Astrocyte (in vitro differentiated cells and primary cell): Measurements from ENCODE around the gene ANKMY2. TPM values are rescaled to one million over a fixed set of nuclear protein-coding genes. Genes with fewer than 3 reads are reported as not detected.

Experiments used
- DNase-seq: peaks from one replicate; pipeline ENCODE4 v3.0.0-alpha.2; 2010; ENCODE audit warnings: low read depth
- FAIRE-seq: peaks from 2 replicates; lab custom pipeline; 2011; peaks lifted over from hg19 to GRCh38; lab: Jason Lieb, UNC
- H2AFZ ChIP-seq: 2 replicates; pipeline ENCODE4 v1.6.0; 2012; ENCODE audit warnings: low read depth, low read length, inconsistent platforms
- H3K27ac ChIP-seq: 2 replicates; pipeline ENCODE4 v1.5.1; 2011; ENCODE audit warnings: low read depth, low read length, inconsistent platforms
- H3K27me3 ChIP-seq: 2 replicates; pipeline ENCODE4 v1.6.0; 2011; ENCODE audit warnings: low read length, inconsistent platforms; ENCODE audit not compliant: insufficient read depth
- H3K36me3 ChIP-seq: 2 replicates; pipeline ENCODE4 v1.5.1; 2011; ENCODE audit warnings: low read length, inconsistent platforms; ENCODE audit not compliant: insufficient read depth
- H3K4me1 ChIP-seq: 2 replicates; pipeline ENCODE4 v1.5.1; 2011; ENCODE audit warnings: low read length, inconsistent platforms; ENCODE audit not compliant: insufficient read depth
- H3K4me2 ChIP-seq: 2 replicates; pipeline ENCODE4 v1.6.0; 2012; ENCODE audit warnings: low read length, inconsistent platforms
- H3K4me3 ChIP-seq: 2 replicates; pipeline ENCODE4 v1.5.1; 2011; ENCODE audit warnings: low read depth, mild to moderate bottlenecking, low read length, inconsistent platforms; ENCODE audit not compliant: insufficient read depth
- H3K79me2 ChIP-seq: 2 replicates; pipeline ENCODE4 v1.6.0; 2012; ENCODE audit warnings: mild to moderate bottlenecking, low read length, inconsistent platforms; ENCODE audit not compliant: insufficient read depth
- H3K9ac ChIP-seq: 2 replicates; pipeline ENCODE4 v1.6.0; 2012; ENCODE audit warnings: mild to moderate bottlenecking, low read length, inconsistent platforms
- H3K9me3 ChIP-seq: 2 replicates; pipeline ENCODE4 v1.5.1; 2012; ENCODE audit warnings: low read depth, mild to moderate bottlenecking, low read length, inconsistent platforms; ENCODE audit not compliant: insufficient read depth
- H4K20me1 ChIP-seq: 2 replicates; pipeline ENCODE4 v1.6.0; 2012; ENCODE audit warnings: low read length, inconsistent platforms; ENCODE audit not compliant: insufficient read depth
- H3K27ac Mint-ChIP-seq: one replicate; pipeline ENCODE4 v1.8.0; 2021; ENCODE audit warnings: mild to moderate bottlenecking, mixed read lengths; ENCODE audit not compliant: unreplicated experiment
- H3K27me3 Mint-ChIP-seq: one replicate; pipeline ENCODE4 v1.8.0; 2021; ENCODE audit warnings: low read depth, mixed read lengths; ENCODE audit not compliant: unreplicated experiment
- H3K36me3 Mint-ChIP-seq: one replicate; pipeline ENCODE4 v1.8.0; 2021; ENCODE audit warnings: low read depth, mixed read lengths; ENCODE audit not compliant: unreplicated experiment
- H3K4me1 Mint-ChIP-seq: one replicate; pipeline ENCODE4 v1.8.0; 2021; ENCODE audit warnings: low read depth, mixed read lengths; ENCODE audit not compliant: unreplicated experiment
- H3K4me3 Mint-ChIP-seq: one replicate; pipeline ENCODE4 v1.8.0; 2021; ENCODE audit warnings: mild to moderate bottlenecking, moderate library complexity, mixed read lengths; ENCODE audit not compliant: unreplicated experiment
- H3K9me3 Mint-ChIP-seq: one replicate; pipeline ENCODE4 v1.8.0; 2021; ENCODE audit warnings: mild to moderate bottlenecking, mixed read lengths; ENCODE audit not compliant: unreplicated experiment
- EZH2 ChIP-seq: IDR thresholded peaks from 2 replicates; pipeline ENCODE4 v1.6.1; 2012; ENCODE audit warnings: mild to moderate bottlenecking, low read length, inconsistent platforms; ENCODE audit not compliant: insufficient read depth
- total RNA-seq: library from RNA; stranded (reverse); gene quantifications from 2 replicates; pipeline ENCODE4 v1.2.1, GENCODE V29; 2021
- TF ChIP-seq, protein P1 (sequence below): IDR thresholded peaks from 2 replicates; pipeline ENCODE4 v1.5.1; 2011; ENCODE audit warnings: low read depth, mild to moderate bottlenecking, inconsistent platforms, low read length, moderate library complexity; ENCODE audit not compliant: insufficient read depth

ANKMY2 gene
- total RNA-seq, 1 donor from 2014 or later = 21.9 TPM

DNA sequence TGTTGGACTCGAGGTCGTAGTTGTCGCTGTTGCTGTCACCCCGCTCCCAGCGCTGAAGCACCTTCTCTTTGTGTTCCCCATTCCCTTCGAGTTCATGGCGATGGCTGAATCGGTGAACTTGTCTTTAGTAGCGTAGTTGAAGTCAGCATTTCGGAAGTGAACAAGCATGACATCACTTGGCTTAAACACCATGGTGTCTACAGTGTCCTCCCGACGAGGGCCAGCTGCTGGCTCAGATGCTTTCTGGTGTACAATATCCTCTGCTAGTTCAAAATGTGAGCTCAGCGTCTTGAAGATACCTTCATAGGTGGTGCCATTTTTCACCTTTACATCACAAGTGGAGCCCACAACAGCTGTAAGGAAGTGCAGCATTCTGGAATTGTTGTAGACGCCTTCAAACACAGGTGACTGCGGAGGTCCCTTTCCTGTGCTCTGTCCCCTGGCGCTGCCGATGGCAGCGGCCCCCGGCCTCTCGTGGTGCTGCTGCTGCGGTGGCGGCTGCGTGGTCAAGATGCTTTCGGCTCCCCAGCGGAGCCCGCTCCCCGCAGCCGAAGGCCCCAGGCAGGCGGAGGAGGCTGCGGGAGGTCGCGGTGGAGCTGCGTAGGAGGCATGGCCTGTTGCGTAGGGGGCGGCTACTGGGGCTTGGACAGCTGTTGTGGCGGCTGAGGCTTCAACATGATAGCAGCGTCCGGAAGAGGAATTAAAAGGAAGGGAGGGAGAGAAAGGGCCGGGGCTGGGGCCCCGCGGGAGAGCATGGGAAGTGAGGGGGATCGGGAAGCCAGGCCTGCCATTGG, 59.3 kb downstream of the ANKMY2 start:
- Histone ChIP-seq H4K20me1 (no peaks in the 10 kb centered on the region), H3K79me2 (no peaks in the 10 kb centered on the region), H3K4me3 (no peak overlapping the region), H3K27ac (no peak overlapping the region), H3K4me1 (no peaks in the 10 kb centered on the region), H3K4me2 (no peak overlapping the region), H3K9ac (no peak overlapping the region), H3K36me3 (no peaks in the 10 kb centered on the region), H2AFZ (no peak overlapping the region), H3K9me3 (no peaks in the 10 kb centered on the region), H3K27me3 (no peaks in the 10 kb centered on the region)
- no peak overlapping the region for H3K4me3 Mint-ChIP-seq
- DNase-seq (no peak), FAIRE-seq (no peak)
- no peaks in the 10 kb centered on the region for H3K36me3 Mint-ChIP-seq
- H3K4me1 Mint-ChIP-seq = peaks cover 7% of the 10 kb centered on the region
- no peak overlapping the region for H3K27ac Mint-ChIP-seq
- TF ChIP-seq, protein P1, sequence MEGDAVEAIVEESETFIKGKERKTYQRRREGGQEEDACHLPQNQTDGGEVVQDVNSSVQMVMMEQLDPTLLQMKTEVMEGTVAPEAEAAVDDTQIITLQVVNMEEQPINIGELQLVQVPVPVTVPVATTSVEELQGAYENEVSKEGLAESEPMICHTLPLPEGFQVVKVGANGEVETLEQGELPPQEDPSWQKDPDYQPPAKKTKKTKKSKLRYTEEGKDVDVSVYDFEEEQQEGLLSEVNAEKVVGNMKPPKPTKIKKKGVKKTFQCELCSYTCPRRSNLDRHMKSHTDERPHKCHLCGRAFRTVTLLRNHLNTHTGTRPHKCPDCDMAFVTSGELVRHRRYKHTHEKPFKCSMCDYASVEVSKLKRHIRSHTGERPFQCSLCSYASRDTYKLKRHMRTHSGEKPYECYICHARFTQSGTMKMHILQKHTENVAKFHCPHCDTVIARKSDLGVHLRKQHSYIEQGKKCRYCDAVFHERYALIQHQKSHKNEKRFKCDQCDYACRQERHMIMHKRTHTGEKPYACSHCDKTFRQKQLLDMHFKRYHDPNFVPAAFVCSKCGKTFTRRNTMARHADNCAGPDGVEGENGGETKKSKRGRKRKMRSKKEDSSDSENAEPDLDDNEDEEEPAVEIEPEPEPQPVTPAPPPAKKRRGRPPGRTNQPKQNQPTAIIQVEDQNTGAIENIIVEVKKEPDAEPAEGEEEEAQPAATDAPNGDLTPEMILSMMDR = no peak
- no peak for TF ChIP-seq EZH2
- H3K27me3 Mint-ChIP-seq = no peaks in the 10 kb centered on the region
- peaks cover 6% of the 10 kb centered on the region for H3K9me3 Mint-ChIP-seq

DNA sequence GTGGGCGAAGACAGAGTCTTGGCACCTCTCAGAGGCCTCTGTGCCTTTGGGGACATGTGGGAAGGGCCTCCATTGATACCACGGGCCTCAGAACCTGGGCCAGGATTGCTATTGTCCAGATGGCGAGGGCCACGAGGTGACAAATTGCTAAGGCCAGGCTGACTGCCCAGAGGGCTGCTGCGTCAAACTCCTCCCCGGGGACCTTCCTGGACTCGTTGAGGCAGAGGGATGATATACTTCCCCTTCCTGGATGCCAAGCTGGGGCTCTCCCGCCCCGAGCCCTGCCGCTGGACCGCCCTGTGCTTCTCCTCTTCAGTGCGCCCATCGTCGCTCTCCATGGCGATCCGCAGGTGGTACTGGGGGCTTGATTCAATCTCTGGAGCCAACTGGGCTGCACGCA, 60.0 kb downstream of the ANKMY2 start:
- DNase-seq (no peak), FAIRE-seq (no peak)
- Histone ChIP-seq H3K9ac (no peak overlapping the region), H3K9me3 (no peaks in the 10 kb centered on the region), H3K4me2 (no peak overlapping the region), H3K79me2 (no peaks in the 10 kb centered on the region), H4K20me1 (no peaks in the 10 kb centered on the region), H3K36me3 (no peaks in the 10 kb centered on the region), H3K4me3 (no peak overlapping the region), H3K27ac (no peak overlapping the region), H3K27me3 (no peaks in the 10 kb centered on the region), H3K4me1 (no peaks in the 10 kb centered on the region), H2AFZ (no peak overlapping the region)
- H3K27ac Mint-ChIP-seq = no peak overlapping the region
- H3K4me1 Mint-ChIP-seq = peaks cover 4% of the 10 kb centered on the region
- H3K9me3 Mint-ChIP-seq = peaks cover 6% of the 10 kb centered on the region
- TF ChIP-seq, protein P1 = no peak
- no peak for TF ChIP-seq EZH2
- no peaks in the 10 kb centered on the region for H3K36me3 Mint-ChIP-seq
- no peaks in the 10 kb centered on the region for H3K27me3 Mint-ChIP-seq
- H3K4me3 Mint-ChIP-seq = no peak overlapping the region

DNA sequence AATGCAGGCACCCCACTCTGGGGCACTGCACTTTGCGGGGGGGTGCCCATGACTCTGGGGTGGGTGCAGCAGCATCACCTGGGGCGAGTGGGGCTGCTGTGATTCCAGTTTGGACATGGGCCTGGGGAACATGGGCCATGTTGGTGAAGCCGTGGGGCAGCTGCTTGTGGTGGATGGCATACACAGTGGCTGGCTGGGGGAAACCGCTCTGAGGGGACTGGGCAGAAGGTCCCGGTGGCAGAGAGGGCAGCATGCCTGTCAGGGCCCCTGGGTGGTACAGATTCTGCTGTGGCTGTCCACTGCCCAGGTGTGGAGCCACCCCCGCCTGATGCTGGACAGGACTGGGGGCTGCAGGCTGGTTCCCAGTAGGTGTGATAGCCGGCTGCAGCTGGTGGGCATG, 61.7 kb downstream of the ANKMY2 start:
- Histone ChIP-seq H3K79me2 (no peaks in the 10 kb centered on the region), H4K20me1 (no peaks in the 10 kb centered on the region), H3K27me3 (no peaks in the 10 kb centered on the region), H3K4me2 (no peak overlapping the region), H3K4me3 (no peak overlapping the region), H3K27ac (no peak overlapping the region), H2AFZ (no peak overlapping the region), H3K4me1 (no peaks in the 10 kb centered on the region), H3K9me3 (no peaks in the 10 kb centered on the region), H3K9ac (no peak overlapping the region), H3K36me3 (no peaks in the 10 kb centered on the region)
- Mint-ChIP-seq H3K36me3 (no peaks in the 10 kb centered on the region), H3K27me3 (no peaks in the 10 kb centered on the region), H3K9me3 (peaks cover 6% of the 10 kb centered on the region), H3K4me3 (no peak overlapping the region), H3K27ac (no peak overlapping the region), H3K4me1 (no peaks in the 10 kb centered on the region)
- DNase-seq (no peak), FAIRE-seq (no peak)
- TF ChIP-seq EZH2 = no peak
- TF ChIP-seq, protein P1 = no peak
